ENCODE measurements around the gene ZNF518B.

ZNF518B gene, protein sequence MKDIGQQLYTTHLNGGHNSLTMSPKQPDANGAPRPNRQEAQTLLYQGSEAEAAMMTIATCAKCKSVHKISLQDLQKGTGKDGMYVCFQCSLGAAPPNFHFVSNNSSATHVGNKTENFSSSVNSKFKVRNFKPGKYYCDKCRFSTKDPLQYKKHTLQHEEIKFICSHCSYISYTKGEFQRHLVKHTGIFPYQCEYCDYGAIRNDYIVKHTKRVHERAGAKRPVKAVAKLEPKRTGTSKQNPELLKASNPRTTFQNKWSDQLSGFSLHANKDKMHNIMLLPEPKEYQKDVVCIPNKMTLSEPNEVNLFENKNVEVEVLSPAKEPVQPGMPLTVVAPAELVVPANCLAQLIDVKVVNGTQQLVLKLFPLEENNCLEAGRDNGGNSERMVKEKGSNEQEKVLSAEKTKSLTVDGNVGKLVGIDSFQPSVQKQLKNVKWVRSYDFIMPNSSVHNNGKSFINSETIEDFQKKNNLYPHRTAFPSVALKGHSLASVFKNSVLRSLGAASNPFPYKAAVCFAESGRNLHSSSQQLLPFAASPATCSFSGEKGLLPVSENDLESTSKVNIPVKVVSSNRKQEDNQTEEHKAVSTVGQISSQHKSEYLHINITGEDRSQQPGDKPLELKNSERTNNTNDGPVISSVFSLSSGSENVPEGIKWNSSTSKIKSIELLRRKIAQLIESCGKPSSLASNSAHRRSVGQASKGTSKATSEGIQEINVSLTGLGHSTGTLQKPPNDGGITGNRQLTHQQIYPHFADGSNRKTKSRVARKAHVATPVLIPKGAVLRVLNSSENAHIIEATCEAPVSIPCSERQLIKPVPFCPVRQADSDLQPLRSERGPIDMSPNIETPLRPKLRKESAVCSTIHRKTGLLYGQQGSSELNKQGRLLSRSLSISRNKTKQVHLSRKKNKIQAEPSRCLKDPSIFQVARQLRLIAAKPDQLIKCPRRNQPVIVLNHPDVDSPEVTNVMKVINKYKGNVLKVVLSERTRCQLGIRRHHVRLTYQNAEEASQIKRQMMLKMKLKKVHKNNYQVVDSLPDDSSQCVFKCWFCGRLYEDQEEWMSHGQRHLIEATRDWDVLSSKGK

DNA sequence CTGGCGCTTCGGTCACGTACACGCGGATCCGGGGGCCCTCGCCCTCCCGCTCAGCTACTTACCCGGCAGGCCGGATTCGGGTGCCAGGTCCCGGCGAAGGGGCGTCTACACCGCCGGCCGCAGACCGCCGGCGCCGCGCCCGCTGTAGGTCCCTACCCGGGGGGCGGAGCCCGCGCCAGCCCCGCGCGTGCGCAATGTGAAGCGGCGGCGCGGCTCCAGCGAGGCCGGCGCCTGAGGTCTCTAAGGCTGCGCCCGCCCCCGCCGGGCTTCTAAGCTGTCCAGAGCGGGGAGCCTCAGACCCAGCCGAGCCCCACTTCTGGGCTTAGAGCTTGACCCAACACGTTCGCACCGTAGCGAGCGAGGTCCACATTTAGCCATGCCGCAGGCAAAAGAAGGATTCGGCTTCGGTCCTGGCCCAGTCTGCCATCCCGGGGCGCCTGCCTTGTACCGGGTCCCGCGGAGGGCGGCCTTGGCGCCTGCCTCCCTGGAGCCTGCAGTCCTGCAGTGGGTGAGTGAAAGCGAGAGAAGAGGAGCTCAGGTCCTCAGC lies at the start of gene ZNF518B:
ZNF518B (minus strand) TSS at position 172 of the 547 bp plus-strand sequence. CDS start 11,098 bp downstream, outside the sequence.
- DNase-seq: peak; percentile 83

DNA sequence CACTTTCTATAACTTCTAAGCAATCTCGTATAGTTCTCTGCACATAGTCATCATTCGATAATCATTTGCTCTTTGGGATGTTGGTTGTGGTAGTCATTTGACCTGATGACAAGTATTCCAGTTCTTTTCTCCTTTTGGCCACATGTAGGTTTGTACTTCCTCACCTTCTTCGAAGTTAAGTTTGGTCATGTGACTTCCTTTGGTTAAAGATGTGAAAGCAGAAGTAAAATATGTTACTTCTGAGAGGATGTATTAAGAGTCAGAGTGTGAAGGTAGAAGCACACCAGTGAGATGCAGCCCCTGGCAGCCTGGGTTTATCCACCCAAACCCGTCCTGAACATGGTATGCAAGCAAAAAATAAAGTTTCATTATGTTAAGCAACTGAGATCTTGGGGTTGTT lies 48.9 kb upstream of the ZNF518B start:
- DNase-seq: no peak

DNA sequence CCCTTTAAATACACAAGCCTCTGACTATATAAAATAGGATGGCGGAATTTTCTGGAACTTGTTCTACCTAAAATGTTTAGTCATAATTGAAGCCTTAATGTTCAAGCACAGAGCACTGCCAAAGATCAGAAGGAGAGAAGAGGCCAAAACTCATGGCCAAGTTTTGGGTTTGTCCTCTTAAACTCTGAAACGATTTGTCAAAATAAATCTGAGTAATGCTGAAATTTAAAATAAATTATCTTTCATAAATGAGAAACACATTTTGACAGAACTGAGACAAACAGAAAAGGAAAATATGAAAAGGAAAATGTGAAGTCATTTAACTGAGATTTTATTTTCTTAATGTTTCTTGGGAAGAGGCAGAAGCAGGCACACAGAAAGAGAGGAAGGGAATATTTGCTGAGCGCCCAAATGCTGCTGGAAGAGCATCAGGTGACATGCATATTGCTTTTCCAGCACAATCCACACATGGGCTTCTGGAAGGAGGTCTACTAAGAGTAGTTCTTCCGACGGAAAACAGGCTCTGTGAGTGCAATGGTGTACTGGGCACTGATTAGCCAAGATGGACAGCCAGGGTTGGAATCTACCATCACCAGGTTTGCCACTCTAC lies 47.4 kb upstream of the ZNF518B start:
- peak; percentile 37 for DNase-seq

DNA sequence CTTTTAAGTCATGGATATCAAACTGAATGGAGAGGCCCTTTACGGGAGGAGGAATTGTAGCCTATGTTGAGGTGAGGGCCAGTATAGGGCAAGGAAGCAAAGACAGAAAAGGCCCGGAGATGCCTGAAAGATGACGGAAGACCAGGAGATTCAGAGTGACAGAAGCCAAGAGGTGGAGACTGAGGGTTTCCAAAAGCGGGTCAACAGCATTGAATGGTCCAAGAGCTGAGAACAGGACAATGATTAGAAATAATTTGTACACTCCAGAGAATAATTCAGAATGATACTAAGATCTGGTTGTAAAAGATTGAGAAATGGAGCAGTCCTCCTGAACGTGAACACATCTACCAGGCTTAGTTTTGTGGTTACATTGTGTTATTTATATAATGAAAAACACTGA lies 45.5 kb upstream of the ZNF518B start:
- no peak for DNase-seq

DNA sequence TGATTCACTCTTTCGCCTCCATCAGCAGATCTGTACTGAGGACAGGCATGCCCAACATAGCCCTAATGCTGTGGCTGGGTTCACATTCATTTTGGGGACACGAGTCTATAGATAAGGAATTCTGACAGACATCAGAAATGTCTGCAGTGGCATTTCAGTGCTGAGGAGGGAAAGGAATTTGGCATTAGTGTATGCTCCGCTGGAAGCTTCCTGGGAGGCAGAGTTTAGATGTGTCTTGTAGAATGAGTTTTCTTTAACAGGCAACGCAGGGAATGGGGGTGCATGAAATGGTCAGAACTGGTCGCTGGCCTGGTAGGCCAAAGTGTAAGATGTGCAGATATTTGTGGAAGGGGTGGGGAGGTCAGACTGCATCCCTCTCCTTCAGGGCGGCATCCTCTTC lies 43.5 kb upstream of the ZNF518B start:
- no peak for DNase-seq

DNA sequence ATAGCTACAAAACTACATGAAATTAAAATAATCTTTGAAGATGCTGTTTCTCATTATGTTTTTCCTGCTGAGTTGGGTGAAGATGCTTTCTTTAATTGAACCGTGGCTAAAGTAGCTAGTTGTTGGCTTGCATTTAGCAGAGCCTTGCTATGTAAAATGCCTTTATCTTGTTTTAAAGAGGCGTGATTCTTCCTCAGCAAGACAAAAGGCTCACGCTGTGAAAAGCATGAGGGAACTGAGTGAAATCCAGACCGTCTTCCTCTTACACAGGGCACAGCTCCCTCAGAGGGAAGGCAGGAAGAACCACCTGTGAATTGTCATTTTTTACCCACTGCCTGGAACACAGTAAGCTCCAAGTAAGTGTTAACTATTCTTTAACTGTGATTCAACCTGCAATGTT lies 39.0 kb upstream of the ZNF518B start:
- DNase-seq: no peak

DNA sequence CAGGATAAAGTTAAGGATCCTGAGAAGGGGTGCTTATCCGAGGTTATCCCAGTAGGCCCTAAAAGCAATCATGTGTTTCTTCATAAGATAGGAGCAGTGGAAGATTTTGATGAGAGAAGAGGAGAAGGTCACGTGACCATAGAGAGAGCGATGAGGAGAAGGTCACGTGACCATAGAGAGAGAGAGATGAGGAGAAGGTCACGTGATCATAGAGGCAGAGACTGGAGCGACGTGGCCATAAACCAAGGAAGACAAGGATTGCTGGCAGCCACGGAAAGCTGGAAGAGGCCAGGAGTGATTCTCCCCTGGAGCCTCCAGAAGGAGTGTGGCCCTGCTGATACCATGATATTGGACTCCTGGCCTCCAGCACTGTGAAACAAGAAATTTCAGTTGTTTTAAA lies 38.4 kb upstream of the ZNF518B start:
- DNase-seq: no peak

DNA sequence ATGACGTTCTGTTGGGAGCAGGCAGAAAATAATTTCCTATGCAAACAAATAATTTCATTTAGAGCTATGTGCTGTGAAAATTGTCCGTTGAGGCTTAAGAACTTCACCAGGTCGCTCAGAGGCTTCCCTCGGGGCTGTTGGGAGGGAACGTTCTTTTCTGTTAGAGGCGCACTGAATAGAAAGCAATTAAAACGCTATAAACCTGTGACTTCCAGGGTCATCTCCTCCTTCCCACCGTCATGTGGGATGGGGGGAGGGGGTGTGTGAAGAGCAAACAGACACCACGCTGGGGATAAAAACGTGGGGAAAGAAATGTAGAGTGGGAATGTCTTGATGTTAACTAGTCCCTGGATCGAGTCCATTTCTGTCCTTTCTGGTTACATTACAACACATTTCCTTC lies 35.2 kb upstream of the ZNF518B start:
- DNase-seq: no peak

DNA sequence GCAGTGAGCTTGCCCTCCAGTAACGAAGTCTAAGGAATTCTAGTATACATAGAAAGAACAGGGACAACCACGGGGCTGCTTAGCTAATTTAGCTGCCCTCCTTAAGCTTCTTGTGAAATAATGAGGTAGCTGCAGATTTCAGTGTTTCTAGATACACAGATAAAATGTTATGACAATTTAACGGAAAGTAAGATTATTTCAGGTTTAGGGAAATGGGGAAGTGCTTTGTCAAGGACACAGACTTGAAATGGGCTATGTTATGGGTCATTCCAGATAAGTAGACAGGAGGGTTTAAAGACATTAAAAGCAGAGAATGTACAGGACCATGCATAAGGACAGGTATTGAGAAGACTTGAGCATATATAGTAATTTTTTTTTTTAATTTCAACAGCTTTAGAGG lies 34.2 kb upstream of the ZNF518B start:
- no peak for DNase-seq

DNA sequence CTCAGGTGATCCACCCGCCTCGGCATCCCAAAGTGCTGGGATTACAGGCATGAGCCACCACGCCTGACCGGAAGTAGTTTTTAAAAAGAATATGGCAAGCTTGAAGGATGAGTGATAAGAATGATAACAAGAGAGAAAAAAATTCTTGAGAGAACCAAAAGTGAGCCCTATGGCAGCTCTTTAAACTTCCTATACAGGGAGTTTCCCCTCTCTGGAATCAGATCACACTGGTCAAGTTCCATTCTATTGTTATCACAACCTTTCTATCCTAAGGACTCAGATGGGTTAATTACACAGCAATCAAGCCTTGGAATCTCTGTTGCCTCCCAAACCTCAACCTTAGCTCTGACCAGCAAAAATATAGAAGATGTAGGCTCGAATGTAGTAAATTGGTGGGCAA lies 33.8 kb upstream of the ZNF518B start:
- DNase-seq: no peak

DNA sequence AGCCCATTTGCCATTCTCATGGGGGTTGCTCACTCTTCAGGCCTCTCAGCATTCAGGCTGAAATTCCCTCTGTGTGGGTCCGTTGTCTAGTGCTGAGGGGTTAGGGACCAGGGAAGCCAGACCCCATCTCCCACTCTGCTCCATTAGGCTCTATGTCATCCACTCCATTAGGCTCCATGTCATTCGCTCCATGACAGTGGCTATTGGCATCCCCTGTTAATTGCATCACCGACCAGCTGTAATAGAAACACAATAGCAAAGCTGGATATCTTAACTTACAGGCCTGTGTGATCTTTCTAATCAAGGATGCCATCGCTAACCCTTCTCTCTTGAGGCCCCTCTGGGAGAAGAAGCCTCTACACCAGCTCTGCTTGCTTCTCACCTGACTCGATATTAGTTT lies 25.7 kb upstream of the ZNF518B start:
- no peak for DNase-seq

DNA sequence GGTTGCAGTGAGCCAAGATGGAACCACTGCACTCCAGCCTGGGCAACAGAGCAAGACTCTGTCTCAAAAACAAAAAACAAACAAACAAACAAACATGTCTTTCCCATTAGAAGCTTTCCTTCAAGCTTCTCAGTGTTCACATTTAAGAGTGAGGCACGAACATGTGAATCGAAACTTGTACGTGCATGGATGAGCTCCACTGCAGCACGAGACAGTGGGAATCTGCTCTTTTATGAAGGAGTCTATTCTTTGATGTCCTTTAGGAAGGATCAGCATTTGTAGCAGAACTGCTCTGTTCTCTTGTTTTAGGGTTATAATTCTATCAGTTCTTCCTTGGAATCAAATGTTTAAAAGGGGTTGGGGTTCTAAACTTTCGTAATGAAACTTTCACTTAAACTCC lies 23.4 kb upstream of the ZNF518B start:
- DNase-seq: no peak

DNA sequence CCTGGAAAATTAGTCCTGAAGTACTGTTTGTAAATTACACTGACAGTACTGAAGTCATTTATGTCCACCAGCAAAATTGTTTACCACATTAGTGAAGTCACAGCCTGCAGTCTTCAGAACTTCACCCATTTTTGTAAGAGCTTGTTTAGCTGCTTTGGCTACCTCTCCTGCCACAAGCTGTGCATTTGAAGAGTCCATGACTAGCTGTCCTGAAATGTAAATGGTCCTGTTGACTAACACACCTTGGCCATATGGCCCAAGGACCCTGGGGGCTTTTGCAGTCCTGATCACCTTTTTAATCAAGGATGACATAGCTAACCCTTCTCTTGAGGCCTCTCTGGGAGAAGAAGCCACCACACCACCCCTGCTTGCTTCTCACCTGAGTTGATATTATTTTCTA lies 21.4 kb upstream of the ZNF518B start:
- no peak for DNase-seq

DNA sequence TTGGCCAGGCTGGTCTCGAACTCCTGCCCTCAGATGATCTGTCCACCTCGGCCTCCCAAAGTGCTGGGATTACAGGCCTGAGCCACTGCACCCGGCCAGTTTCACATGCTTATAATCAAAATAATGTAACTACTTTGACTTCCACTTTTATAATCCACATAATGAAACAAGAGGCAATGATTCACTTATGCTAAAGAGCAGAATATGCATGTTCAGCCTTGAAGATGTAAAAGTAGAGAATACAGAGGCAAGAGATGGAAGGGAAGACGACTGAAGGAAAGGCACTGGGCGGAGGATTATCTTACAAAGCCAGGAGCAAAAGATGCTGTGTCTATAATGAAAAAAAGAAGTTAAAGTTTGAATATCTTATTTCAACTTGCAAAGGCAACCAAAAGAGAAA lies 13.3 kb upstream of the ZNF518B start:
- no peak for DNase-seq

DNA sequence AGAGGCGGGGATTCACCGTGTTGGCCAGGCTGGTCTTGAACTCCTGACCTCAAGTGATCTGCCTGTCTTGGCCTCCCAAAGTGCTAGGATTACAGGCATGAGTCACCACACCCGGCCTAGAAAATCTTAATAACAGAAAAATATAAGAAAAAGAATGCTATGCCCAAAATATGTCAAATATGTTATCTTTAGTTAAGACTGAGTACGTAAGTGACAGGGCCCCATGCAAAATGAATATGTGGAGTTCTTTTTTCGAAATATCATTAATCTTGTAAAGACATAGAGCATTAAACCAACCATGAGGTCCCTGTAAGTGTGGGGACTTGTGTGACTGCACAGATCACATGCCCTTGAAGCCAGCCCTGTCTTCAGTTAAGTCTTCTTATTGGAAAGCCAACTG lies 8.9 kb upstream of the ZNF518B start:
- DNase-seq: no peak

DNA sequence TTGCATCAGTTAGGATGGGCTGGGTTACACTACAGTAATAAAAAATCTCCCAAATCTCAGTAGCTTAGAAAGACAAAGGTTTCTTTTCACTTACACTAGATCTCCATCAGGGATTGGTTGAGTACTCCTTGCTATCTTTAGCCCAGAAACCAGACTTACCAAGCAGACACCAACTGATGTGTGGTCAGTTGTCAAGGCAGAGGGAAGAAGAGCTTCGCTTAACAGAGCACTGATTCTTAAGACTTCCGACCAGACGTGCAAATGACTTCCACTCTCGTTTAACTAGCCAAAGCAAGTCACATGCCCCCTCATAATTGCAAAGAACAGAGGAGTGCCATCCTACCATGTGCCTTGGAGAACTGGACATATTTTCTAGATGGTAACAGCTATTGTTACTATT lies 5.7 kb upstream of the ZNF518B start:
- DNase-seq: no peak

DNA sequence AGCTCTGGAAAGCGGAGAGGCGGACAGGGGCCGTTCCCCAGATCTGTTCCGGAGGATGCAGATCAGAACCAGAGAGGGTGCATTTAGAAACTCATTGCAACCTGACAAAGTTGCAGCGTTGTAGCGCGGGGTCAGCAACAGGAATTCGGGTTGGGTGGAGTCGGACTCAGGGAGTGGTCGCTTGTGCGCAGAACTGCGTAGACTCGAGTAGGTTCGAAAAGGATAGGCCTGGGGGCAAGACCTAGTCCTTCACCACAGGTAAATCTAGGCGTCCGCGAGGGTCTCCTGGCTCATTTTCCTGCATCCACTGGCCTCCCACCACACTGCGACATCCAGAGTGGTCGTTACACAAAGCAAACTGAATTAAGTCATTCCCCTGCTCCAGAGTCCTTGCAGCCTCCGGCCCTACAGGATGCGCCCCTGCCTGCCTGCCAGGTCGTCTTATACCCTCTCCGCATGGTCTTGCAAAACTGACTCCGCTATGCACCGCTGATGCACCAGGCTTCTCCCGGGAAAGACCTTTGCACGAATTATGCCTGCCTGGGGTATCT lies 4.7 kb upstream of the ZNF518B start:
- DNase-seq: no peak

DNA sequence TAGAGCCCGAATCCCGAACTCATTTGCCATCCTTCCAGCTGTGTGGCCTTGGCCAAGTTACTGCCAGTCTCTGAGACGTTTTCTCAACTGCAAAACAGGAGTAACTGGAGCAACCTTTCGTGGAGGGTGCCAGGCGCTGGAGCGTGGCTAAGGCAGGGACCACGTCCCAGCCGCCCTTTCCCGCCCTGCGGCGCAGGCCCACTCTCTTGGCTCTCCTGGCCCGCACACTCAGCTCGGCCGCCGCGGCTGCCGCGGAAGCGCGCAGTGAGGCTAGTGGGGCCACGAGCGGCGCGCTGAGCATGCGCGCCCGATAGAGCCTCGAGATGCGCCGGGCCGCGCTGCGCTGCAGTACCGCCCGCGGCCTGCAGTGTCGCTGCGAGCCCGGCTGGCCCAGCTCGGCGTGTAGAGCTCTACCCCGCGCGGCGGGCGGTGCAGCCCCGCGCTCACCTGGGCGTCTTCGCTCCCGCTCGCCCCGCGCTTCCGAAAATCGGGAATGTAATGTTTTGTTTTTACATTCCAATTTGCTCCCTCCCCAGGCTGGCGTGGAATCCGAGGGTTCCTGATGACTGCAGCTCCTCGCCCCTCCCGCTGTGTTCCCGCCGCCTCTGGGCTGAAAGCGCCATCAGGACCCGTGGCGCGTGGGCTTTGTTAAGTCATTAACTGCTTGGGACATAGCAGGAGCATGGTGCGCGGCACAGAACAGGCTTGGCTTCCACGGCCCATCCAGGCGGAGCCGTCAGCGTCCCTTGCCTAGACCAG lies 4.0 kb upstream of the ZNF518B start:
- DNase-seq: peak; percentile 75

DNA sequence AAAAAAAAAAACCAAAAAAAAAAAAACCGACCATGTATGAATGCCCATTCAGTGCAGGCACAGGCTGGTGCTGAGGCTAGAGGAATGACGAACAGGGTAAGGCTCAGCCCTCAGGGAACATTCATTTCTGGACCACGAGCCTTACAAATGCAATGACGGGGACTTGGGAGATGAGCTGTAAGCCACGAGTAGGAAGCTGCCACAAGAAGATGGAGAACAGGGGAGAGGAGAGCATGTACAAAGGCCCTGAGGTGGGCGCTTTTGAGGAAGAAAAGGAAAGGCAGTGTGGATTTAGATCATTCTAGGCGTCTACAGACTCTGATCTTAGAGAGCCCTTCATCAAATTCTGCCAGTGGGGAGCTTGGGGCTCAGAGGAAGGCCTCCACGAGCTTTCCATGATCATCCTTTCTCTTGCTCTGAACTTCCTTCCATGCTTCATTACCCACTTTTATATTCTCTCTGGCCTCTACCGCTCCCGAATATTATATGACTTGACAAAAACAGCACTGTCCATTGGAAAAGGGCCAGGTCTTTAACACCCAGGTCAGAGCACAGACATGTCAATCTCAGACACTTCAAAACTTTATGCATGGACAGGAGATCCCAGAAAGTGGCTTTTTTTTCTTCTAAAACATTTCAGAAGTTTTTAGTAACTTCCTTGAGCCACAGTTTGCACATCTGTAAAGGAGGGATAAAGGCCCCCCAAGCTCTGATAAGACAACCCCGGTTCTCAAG lies 3.3 kb upstream of the ZNF518B start:
- no peak for DNase-seq

DNA sequence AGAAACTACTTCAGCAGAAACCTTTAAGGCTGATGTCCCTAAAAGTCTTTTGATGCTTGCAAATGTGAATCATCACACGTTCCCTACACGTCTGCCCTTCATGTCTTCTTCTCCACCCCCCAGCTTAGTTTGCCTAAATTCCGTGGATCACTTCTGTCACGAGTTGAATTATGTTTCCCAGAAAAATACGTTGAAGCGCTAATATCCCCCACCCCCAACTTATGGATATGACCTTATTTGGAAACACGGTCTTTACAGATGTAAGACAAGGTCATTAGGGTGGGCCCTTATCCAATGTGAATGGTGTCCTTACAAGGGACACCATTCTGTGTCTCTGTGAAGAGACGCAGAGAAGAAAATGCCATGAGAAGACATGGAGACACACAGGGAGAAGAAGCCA lies 2.1 kb upstream of the ZNF518B start:
- no peak for DNase-seq

DNA sequence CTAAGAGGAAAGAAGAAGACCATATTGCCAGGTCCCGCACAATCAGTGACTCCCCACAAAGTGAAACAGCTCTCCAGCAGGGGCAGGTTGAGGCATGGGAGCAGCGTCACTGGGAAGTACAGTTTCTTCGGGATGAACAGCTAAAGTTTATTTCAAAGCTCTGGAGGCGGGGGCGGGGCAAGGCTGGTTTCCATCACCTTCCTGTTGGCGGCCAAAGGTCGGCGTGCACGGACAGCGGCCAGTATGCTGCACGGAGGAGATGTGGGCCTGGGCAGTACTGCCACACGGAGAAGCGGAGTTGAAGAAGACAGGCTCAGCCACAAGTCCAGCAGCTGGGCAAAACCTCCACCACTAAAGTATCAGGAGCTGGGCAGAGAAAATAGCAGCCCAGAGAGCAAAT lies 951 bp upstream of the ZNF518B start:
- DNase-seq: no peak
